HepG2 (cell line): ENCODE measurements around the gene SLC22A23. TPM values are rescaled to one million over a fixed set of nuclear protein-coding genes. Genes with fewer than 3 reads are reported as not detected.

Experiments
- CBX5 ChIP-seq: sonication (generic); formaldehyde crosslinking; IDR thresholded peaks from 2 replicates; pipeline ENCODE4 v1.4.0; 2020; ENCODE audit warnings: missing genetic modification reagents, borderline replicate concordance
- ESRRA ChIP-seq: sonication (generic); formaldehyde crosslinking; IDR thresholded peaks from 2 replicates; pipeline ENCODE4 v1.5.1; 2020; ENCODE audit warnings: mild to moderate bottlenecking, low read depth, missing genetic modification reagents
- FOXA3 ChIP-seq: IDR thresholded peaks from 2 replicates; pipeline ENCODE4 v1.6.1; 2016; ENCODE audit warnings: missing genetic modification reagents, missing compliant biosample characterization
- FOXP1 ChIP-seq, 2 experiments: fragments of 450-650 bp in 1 of 2; IDR thresholded peaks; 2 replicates each; pipeline ENCODE4 v1.6.1; 2017 to 2018; ENCODE audit warnings: antibody characterized with exemption in 1 of 2
- GPBP1L1 ChIP-seq: sonication (generic); formaldehyde crosslinking; IDR thresholded peaks from 2 replicates; pipeline ENCODE4 v1.5.0; 2020; ENCODE audit warnings: mild to moderate bottlenecking, missing genetic modification reagents
- GTF3A ChIP-seq: sonication (generic); formaldehyde crosslinking; conservative IDR thresholded peaks from 2 replicates; pipeline ENCODE4 v1.4.0; 2020; ENCODE audit warnings: mild to moderate bottlenecking, missing genetic modification reagents
- HDAC2 ChIP-seq: sonication (generic); formaldehyde crosslinking; IDR thresholded peaks from 2 replicates; pipeline ENCODE4 v1.4.0; 2020; ENCODE audit warnings: missing genetic modification reagents
- JUND ChIP-seq: sonication (generic); formaldehyde crosslinking; IDR thresholded peaks from 2 replicates; pipeline ENCODE4 v1.8.0; 2022; ENCODE audit warnings: mild to moderate bottlenecking, missing genetic modification reagents
- KDM1A ChIP-seq: IDR thresholded peaks from 2 replicates; pipeline ENCODE4 v1.6.1; 2016; ENCODE audit warnings: missing compliant biosample characterization
- NCOA2 ChIP-seq: sonication (generic); formaldehyde crosslinking; IDR thresholded peaks from 2 replicates; pipeline ENCODE4 v1.8.0; 2022; ENCODE audit warnings: inconsistent platforms
- NRL ChIP-seq: sonication (generic); formaldehyde crosslinking; IDR thresholded peaks from 2 replicates; pipeline ENCODE4 v1.5.0; 2020; ENCODE audit warnings: missing genetic modification reagents, mild to moderate bottlenecking, moderate library complexity, borderline replicate concordance
- PAXIP1 ChIP-seq: sonication (generic); formaldehyde crosslinking; conservative IDR thresholded peaks from 2 replicates; pipeline ENCODE4 v1.4.0; 2020; ENCODE audit warnings: mild to moderate bottlenecking, missing genetic modification reagents, moderate library complexity
- PRPF4 ChIP-seq: fragments of 200-400 bp; formaldehyde crosslinking; IDR thresholded peaks from 2 replicates; pipeline ENCODE4 v1.6.1; 2016; ENCODE audit warnings: low read length, low read depth; ENCODE audit not compliant: poor library complexity, severe bottlenecking
- TEAD2 ChIP-seq: sonication (generic); formaldehyde crosslinking; IDR thresholded peaks from 2 replicates; pipeline ENCODE4 v1.9.0; 2021; ENCODE audit warnings: missing genetic modification reagents
- ZNF10 ChIP-seq: sonication (generic); formaldehyde crosslinking; IDR thresholded peaks from 2 replicates; pipeline ENCODE4 v1.4.0; 2020; ENCODE audit warnings: mild to moderate bottlenecking, low read depth, missing genetic modification reagents, borderline replicate concordance
- ZNF276 ChIP-seq: sonication (generic); formaldehyde crosslinking; IDR thresholded peaks from 2 replicates; pipeline ENCODE4 v1.4.0; 2020; ENCODE audit warnings: mild to moderate bottlenecking, low read depth, missing genetic modification reagents
- ZNF33B ChIP-seq: sonication (generic); formaldehyde crosslinking; IDR thresholded peaks from 2 replicates; pipeline ENCODE4 v1.5.1; 2020; ENCODE audit warnings: mild to moderate bottlenecking, missing genetic modification reagents
- polyA plus RNA-seq, 8 experiments: library from polyadenylated mRNA; depleted of rRNA in 3 of 8; stranded (reverse) in 7 of 8; unstranded in 1 of 8; fragments of >200 nt; fragmentation: Illumina TruSeq in 4 of 8; extraction: Trizol in 4 of 8; gene quantifications; 2 replicates each; pipeline versions ENCODE4 v1.2.1 to v1.2.3, GENCODE V29; 2011 to 2016; ENCODE audit warnings: low read depth in 4 of 8, missing spikeins in 1 of 8, mixed read lengths in 1 of 8; ENCODE audit not compliant: insufficient read depth in 1 of 8
- total RNA-seq, 5 experiments: library from RNA; depleted of rRNA; stranded (reverse); fragments of >200 nt; fragmentation: Illumina TruSeq; extraction: Trizol; gene quantifications; 2 replicates each; pipeline ENCODE4 v1.2.3, GENCODE V29; 2016; ENCODE audit warnings: low read depth in 1 of 5
- TF ChIP-seq, protein P1 (sequence below): sonication (generic); formaldehyde crosslinking; IDR thresholded peaks from 2 replicates; pipeline ENCODE4 v1.5.0; 2020; ENCODE audit warnings: mild to moderate bottlenecking, missing genetic modification reagents, borderline replicate concordance

SLC22A23 gene
- total and polyA plus RNA-seq, 2 of the 13 experiments (the other 11 are each of a cell fraction or from before 2014, with no cell fraction given), result 11.8 to 17.5 TPM

GRCh38 chr6:3412779-3413500, 43.9 kb downstream of the SLC22A23 start (continued):
- TF ChIP-seq, protein P1, sequence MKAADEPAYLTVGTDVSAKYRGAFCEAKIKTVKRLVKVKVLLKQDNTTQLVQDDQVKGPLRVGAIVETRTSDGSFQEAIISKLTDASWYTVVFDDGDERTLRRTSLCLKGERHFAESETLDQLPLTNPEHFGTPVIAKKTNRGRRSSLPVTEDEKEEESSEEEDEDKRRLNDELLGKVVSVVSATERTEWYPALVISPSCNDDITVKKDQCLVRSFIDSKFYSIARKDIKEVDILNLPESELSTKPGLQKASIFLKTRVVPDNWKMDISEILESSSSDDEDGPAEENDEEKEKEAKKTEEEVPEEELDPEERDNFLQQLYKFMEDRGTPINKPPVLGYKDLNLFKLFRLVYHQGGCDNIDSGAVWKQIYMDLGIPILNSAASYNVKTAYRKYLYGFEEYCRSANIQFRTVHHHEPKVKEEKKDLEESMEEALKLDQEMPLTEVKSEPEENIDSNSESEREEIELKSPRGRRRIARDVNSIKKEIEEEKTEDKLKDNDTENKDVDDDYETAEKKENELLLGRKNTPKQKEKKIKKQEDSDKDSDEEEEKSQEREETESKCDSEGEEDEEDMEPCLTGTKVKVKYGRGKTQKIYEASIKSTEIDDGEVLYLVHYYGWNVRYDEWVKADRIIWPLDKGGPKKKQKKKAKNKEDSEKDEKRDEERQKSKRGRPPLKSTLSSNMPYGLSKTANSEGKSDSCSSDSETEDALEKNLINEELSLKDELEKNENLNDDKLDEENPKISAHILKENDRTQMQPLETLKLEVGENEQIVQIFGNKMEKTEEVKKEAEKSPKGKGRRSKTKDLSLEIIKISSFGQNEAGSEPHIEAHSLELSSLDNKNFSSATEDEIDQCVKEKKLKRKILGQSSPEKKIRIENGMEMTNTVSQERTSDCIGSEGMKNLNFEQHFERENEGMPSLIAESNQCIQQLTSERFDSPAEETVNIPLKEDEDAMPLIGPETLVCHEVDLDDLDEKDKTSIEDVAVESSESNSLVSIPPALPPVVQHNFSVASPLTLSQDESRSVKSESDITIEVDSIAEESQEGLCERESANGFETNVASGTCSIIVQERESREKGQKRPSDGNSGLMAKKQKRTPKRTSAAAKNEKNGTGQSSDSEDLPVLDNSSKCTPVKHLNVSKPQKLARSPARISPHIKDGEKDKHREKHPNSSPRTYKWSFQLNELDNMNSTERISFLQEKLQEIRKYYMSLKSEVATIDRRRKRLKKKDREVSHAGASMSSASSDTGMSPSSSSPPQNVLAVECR, result peak; percentile 27; the same call in 1 of the 2 replicates
- TF ChIP-seq NCOA2 (CRISPR knock-in tag), result peak; percentile 61
- TF ChIP-seq TEAD2 (CRISPR knock-in tag), result no peak
- peak; percentile 62; the same call in 1 of the 2 replicates for TF ChIP-seq ZNF276
- TF ChIP-seq PRPF4, result no peak
- peak; percentile 50 for TF ChIP-seq NRL
- TF ChIP-seq ESRRA (CRISPR knock-in tag), result no peak; the same call in 1 of the 2 replicates
- no peak for TF ChIP-seq GPBP1L1 (CRISPR knock-in tag)
- TF ChIP-seq JUND (CRISPR knock-in tag), result 0 out of 2 replicates have a peak, but pooled peaks have one; percentile 21
- 0 out of 2 replicates have a peak, but pooled peaks have one; percentile 44 for TF ChIP-seq ZNF33B (CRISPR knock-in tag)
- TF ChIP-seq KDM1A (CRISPR knock-in tag), result peak; percentile 85; the same call in 1 of the 2 replicates
- TF ChIP-seq ZNF10 (CRISPR knock-in tag), result no peak
- peak; percentile 76 for TF ChIP-seq FOXA3 (CRISPR knock-in tag)
- TF ChIP-seq CBX5, result no peak
- no peak for TF ChIP-seq FOXP1 (IDR thresholded peaks at IDR 0.05)
- TF ChIP-seq FOXP1 (CRISPR knock-in tag; IDR thresholded peaks at IDR 0.05), result peak; percentile 39; the same call in 1 of the 2 replicates
- peak; percentile 46; the same call in 1 of the 2 replicates for TF ChIP-seq HDAC2 (CRISPR knock-in tag)
- TF ChIP-seq GTF3A (CRISPR knock-in tag), result 0 out of 2 replicates have a peak, but pooled peaks have one; percentile 40
- 0 out of 2 replicates have a peak, but pooled peaks have one; percentile 24 for TF ChIP-seq PAXIP1 (CRISPR knock-in tag)
